ENCODE measurements around the gene TSC22D3.

The TSC22D3 gene

DNA sequence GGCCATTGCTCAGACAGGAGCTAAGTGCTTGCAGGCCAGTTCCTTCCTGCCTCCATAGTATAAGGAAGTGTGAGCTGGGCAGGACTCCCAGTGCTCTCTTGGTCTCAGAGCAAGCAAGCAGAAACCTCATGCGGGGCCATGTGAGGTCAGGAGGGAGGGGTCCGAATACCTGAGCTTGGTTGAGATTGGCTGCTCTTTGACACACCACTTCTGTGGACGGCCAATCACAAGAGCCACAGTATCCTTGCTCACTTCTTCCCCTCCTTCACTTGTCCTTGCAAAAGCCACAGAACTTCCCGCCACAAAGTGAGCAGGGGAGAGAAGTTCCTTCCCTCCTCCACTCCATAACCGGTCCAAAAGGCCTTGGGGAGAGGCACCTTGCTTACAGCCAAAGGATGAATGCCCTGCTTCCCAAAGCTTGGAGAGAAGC lies 90.6 kb downstream of the TSC22D3 start:
- Histone ChIP-seq H3K27ac (ENCODE audit: low read depth, low read length, poor library complexity, severe bottlenecking) (no peak overlapping the region), H3K36me3 (ENCODE audit: insufficient read depth, low read length) (no peaks in the 10 kb centered on the region), H4K20me1 (ENCODE audit: insufficient read depth, low read length) (no peaks in the 10 kb centered on the region), H3K9me2 (ENCODE audit: low read depth, low read length) (no peaks in the 10 kb centered on the region), H3K9ac (ENCODE audit: low read length) (no peak overlapping the region), H3K4me1 (ENCODE audit: insufficient read depth, low read length, severe bottlenecking) (peaks cover 6% of the 10 kb centered on the region), H3K27me3 (ENCODE audit: insufficient read depth, low read length) (no peaks in the 10 kb centered on the region), H3K4me2 (ENCODE audit: low read length) (no peak overlapping the region), H3F3A (ENCODE audit: insufficient read depth, low read length) (no peaks in the 10 kb centered on the region), H2AFZ (ENCODE audit: low read length) (no peak overlapping the region), H3K79me2 (ENCODE audit: insufficient read depth, low read length) (no peaks in the 10 kb centered on the region), H3K4me3 (ENCODE audit: low read depth, low read length, poor library complexity, severe bottlenecking) (no peak overlapping the region), H3K9me3 (ENCODE audit: low read length) (no peaks in the 10 kb centered on the region)
- TF ChIP-seq, protein P1, sequence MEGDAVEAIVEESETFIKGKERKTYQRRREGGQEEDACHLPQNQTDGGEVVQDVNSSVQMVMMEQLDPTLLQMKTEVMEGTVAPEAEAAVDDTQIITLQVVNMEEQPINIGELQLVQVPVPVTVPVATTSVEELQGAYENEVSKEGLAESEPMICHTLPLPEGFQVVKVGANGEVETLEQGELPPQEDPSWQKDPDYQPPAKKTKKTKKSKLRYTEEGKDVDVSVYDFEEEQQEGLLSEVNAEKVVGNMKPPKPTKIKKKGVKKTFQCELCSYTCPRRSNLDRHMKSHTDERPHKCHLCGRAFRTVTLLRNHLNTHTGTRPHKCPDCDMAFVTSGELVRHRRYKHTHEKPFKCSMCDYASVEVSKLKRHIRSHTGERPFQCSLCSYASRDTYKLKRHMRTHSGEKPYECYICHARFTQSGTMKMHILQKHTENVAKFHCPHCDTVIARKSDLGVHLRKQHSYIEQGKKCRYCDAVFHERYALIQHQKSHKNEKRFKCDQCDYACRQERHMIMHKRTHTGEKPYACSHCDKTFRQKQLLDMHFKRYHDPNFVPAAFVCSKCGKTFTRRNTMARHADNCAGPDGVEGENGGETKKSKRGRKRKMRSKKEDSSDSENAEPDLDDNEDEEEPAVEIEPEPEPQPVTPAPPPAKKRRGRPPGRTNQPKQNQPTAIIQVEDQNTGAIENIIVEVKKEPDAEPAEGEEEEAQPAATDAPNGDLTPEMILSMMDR (IDR thresholded peaks at IDR 0.05; ENCODE audit: low read length) = no peak
- TF ChIP-seq EZH2 (IDR thresholded peaks at IDR 0.05; ENCODE audit: borderline replicate concordance, low read length) = no peak

DNA sequence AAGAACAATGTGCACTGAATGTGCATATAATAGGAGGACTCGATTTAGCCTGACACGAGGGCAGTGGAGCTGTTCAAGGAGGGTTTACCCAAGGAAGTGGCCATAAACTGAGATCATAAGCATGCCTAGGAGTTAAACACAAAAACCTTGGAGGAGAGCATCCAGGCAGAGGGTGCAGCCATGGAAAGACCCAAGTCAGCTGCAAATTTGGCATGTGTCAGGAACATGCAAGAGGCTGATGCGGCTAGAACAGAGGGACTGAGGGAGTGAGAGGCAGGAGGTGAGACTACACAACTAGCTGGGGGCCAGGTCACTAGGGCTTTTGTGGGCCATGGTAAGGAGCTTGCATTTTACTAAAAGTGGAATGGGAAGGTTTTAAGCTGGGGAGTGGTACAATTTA lies 91.7 kb downstream of the TSC22D3 start:
- H3K27ac ChIP-seq (ENCODE audit: low read depth, low read length, poor library complexity, severe bottlenecking) = no peak overlapping the region
- H3K4me3 ChIP-seq (ENCODE audit: low read depth, low read length, poor library complexity, severe bottlenecking) = no peak overlapping the region
- H3F3A ChIP-seq (ENCODE audit: insufficient read depth, low read length) = no peaks in the 10 kb centered on the region
- H3K9me3 ChIP-seq (ENCODE audit: low read length) = no peaks in the 10 kb centered on the region
- H4K20me1 ChIP-seq (ENCODE audit: insufficient read depth, low read length) = no peaks in the 10 kb centered on the region
- H3K4me2 ChIP-seq (ENCODE audit: low read length) = no peak overlapping the region
- H3K4me1 ChIP-seq (ENCODE audit: insufficient read depth, low read length, severe bottlenecking) = peaks cover 6% of the 10 kb centered on the region
- H3K79me2 ChIP-seq (ENCODE audit: insufficient read depth, low read length) = no peaks in the 10 kb centered on the region
- TF ChIP-seq EZH2 (IDR thresholded peaks at IDR 0.05; ENCODE audit: borderline replicate concordance, low read length) = no peak
- TF ChIP-seq, protein P1 (IDR thresholded peaks at IDR 0.05; ENCODE audit: low read length) = no peak
- H3K27me3 ChIP-seq (ENCODE audit: insufficient read depth, low read length) = no peaks in the 10 kb centered on the region
- H3K9ac ChIP-seq (ENCODE audit: low read length) = no peak overlapping the region
- no peaks in the 10 kb centered on the region for H3K36me3 ChIP-seq (ENCODE audit: insufficient read depth, low read length)
- H3K9me2 ChIP-seq (ENCODE audit: low read depth, low read length) = no peaks in the 10 kb centered on the region
- no peak overlapping the region for H2AFZ ChIP-seq (ENCODE audit: low read length)

DNA sequence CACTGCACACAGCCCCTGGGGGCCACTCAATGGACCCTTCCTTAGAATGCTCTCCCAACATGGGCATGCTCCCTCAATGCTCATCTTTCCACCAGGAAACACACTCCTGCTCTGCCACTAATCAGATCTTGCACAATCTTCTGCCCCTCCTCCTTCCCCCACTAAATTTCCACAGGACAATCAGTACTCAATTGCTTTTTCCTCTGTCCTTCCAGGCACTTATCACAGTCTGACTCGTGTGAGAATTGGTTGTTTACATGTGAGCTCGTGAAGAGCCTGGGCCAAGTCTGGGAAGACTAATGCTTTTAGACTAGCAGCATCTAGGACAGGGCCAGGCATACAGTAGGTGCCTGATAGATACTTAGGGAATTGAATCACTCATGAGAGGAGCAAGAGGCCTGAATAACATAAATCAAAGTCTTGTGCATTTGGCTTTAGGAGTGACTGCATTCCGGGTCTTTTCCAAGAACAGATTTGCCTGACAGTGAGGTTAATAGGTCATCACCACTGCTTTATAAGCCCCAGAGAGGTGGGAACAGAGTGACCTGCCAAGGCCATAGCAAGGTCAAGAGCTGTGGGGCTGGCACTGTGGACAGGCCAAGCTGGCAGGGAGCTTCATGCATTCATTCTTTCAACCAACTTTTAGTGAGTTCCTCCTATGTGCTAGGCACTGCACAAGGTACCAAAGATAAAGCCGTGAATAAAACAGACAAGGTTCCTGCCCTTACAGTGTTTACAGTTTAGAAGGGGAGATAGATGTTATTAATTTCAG lies 92.3 kb downstream of the TSC22D3 start:
- no peaks in the 10 kb centered on the region for H4K20me1 ChIP-seq (ENCODE audit: insufficient read depth, low read length)
- peaks cover 6% of the 10 kb centered on the region for H3K4me1 ChIP-seq (ENCODE audit: insufficient read depth, low read length, severe bottlenecking)
- no peak overlapping the region for H3K9ac ChIP-seq (ENCODE audit: low read length)
- no peaks in the 10 kb centered on the region for H3K9me3 ChIP-seq (ENCODE audit: low read length)
- no peak overlapping the region for H3K27ac ChIP-seq (ENCODE audit: low read depth, low read length, poor library complexity, severe bottlenecking)
- TF ChIP-seq EZH2 (IDR thresholded peaks at IDR 0.05; ENCODE audit: borderline replicate concordance, low read length) = no peak
- TF ChIP-seq, protein P1 (IDR thresholded peaks at IDR 0.05; ENCODE audit: low read length) = no peak
- H3F3A ChIP-seq (ENCODE audit: insufficient read depth, low read length) = no peaks in the 10 kb centered on the region
- H3K79me2 ChIP-seq (ENCODE audit: insufficient read depth, low read length) = no peaks in the 10 kb centered on the region
- no peak overlapping the region for H2AFZ ChIP-seq (ENCODE audit: low read length)
- H3K4me3 ChIP-seq (ENCODE audit: low read depth, low read length, poor library complexity, severe bottlenecking) = no peak overlapping the region
- no peaks in the 10 kb centered on the region for H3K9me2 ChIP-seq (ENCODE audit: low read depth, low read length)
- H3K4me2 ChIP-seq (ENCODE audit: low read length) = no peak overlapping the region
- no peaks in the 10 kb centered on the region for H3K36me3 ChIP-seq (ENCODE audit: insufficient read depth, low read length)
- no peaks in the 10 kb centered on the region for H3K27me3 ChIP-seq (ENCODE audit: insufficient read depth, low read length)

All from OCI-LY1 (cell line).